NCI-H1092 (cell line): ENCODE measurements around the gene GPC3.
"Not testable (repeated sequence)": the region's sequence is repeated elsewhere in the genome, so short reads cannot be mapped to it uniquely, and the experiment has no call there.

Experiments used
- DNase-seq: peaks from one replicate; lab custom pipeline; 2025; lab: John Stamatoyannopoulos, UW

Gene GPC3

GRCh38 chrX:133985164-133985966 is at the start of gene GPC3:
Gene GPC3 (minus strand): TSS chrX:133985594.
- no peak for DNase-seq

- no peak for DNase-seq
These were observed 47.0 kb upstream of the GPC3 start for GRCh38 chrX:134032441-134032840.

GRCh38 chrX:134026565-134027311 is 41.3 kb upstream of the GPC3 start:
- peak; percentile 26 for DNase-seq

DNA sequence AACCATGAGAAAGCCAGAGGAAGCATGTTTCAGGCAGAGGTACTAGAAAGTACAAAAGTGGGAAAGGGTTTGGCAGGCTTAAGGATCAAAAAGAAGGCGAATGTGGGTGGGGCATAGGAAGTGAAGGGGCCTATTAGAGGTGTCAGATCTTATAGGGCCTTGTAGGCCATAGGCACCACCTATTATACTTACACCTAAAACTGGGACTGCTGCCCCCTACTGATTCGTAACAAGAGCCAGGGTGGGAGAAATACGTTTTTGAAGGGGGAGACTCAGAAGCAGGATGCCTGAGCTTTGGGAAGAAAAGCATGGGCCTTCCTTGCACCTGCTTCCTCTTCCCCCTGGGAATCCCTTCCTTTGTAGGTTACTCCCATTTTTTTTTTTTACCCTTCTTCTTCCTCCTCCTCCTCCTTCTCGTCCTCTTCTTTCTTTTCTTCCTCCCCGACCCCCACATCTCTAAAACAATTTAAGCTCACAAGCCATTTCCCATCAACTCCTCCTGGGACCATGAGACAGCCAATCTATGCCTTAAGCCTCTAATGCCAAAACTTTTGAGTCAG is 40.7 kb upstream of the GPC3 start:
- no peak for DNase-seq

DNA sequence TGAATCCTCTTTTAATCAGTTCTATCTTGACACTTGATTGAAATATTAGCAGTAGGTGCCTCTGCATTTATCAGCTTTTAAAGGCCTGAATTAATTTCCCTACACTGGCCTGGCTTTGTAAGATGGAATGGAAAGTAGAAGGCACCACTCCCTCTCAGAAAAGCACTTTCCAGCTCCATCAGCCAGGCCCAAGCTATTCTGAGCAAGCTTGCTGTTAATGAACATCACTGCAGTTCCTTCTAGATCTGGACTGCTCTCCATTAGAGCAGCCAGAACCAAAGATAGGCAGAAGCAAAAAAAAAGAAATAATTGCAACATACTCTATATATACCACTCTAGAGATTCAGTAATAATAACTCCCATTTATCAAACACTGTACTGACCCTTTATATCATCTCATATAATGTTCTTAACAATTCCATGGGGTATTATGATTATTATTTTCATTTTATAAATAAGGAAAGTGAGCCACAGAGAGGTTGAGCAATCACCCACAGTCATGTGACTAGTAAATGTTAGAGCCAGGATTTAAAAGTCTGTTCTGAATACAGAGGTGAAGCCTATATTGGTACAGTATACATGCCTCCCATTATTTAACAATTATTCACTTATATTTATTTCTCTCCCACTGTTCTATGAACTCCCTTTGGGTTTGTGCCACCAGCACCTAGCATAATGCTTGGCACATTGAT is 39.4 kb upstream of the GPC3 start:
- DNase-seq: no peak

- no peak for DNase-seq
These were observed 38.5 kb upstream of the GPC3 start for GRCh38 chrX:134023851-134024281.

GRCh38 chrX:134020910-134021309 is 35.5 kb upstream of the GPC3 start:
- DNase-seq: no peak

DNA sequence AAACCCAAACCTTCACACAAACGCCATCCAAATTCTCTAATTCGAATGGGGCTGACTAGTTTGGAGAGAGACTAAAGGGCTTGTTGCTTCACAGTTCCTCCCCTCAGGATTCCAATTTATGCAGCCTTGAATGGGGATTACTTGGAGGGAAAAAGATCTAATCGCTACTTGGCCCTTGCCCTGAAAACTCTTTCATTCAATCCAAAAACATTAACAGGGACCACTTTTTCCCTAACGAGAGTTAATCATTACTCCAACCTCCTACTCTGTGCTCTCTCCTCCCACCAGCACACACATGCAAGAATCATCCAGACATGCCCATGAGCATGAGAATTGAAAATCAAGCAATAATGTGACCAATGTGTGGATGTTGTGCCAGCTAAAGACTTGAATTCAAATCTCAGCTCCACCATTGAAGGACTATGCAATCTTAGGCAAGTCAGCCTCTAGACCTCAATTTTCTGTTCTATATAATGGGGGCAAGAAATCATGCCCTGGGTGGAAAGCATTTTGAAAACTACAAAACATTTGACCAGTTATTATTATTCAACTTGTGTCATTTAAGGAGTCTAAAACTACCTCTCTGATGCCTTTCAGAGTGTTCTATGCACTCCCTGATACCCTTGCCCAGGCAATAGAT is 34.3 kb upstream of the GPC3 start:
- no peak for DNase-seq

DNA sequence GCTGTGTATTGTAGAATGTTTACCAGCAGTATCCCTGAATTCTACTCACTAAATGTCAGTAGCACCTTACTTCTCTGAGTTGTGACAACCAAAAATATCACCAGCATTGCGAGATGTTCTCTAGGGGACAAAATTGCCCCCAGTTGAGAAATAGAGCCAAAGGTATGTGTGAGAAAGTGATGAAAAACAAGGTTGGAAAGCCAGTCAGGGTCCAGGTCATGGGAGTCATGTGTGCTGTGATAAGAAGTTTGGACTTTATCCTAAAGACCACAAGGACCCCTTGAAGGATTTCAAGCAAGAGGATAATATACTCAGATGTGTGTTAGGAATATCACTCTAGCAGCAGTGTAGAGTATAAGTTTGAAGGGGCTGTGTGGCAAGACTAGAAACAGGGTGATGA is 30.9 kb upstream of the GPC3 start:
- not testable (repeated sequence) for DNase-seq

DNA sequence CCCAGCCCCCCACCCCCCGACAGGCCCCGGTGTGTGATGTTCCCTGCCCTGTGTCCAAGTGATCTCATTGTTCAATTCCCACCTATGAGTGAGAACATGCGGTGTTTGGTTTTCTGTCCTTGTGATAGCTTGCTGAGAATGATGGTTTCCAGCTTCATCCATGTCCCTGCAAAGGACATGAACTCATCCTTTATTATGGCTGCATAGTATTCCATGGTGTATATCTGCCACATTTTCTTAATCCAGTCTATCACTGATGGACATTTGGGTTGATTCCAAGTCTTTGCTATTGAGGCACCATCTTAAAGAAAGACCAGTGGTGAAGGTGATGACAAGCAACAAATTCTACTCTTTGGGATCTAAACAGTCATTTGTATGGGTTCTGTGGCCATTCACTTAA is 30.1 kb upstream of the GPC3 start:
- DNase-seq: not testable (repeated sequence)

- DNase-seq: no peak
These were observed 28.1 kb upstream of the GPC3 start for GRCh38 chrX:134013524-134013923.

DNA sequence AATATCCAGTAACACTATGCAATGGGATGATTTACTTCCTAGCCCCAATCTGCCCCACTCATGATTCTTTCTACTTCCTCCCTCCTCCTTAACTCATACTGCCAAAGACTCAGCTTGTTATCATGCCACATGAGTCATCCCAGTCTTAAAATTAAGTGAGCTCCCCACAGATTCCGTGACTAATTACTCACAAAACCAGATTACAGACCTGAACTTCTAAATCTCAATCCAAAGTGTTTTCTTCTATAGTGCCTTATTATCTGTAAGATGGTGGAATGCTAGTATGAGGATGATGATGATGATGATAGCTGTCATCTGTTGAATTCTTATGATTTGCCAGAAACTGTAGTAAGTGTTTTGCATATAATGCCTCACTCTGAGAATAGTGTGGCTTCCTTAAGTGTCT is 27.7 kb upstream of the GPC3 start:
- DNase-seq: no peak

DNA sequence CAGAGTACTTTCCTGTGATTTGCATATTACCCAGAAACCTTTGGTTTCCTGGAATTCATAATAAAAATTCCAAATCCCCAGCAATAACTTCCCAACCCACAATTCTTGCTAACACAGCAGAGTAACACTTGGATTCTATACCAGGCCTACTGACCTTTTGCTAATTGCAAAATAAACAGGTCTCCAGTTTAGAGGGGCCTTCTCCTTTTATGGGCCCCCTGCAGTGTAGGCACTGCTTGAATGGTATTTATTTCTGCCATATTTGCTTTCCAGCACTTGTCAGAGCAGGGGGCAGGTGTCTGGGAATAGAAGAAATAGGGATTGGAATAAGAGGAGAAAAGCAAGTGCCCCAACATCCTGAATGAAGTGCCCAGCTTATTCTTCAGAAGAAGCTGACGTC is 25.3 kb upstream of the GPC3 start:
- peak; percentile 36 for DNase-seq

GRCh38 chrX:134007716-134008115 is 22.3 kb upstream of the GPC3 start:
- DNase-seq: no peak

DNA sequence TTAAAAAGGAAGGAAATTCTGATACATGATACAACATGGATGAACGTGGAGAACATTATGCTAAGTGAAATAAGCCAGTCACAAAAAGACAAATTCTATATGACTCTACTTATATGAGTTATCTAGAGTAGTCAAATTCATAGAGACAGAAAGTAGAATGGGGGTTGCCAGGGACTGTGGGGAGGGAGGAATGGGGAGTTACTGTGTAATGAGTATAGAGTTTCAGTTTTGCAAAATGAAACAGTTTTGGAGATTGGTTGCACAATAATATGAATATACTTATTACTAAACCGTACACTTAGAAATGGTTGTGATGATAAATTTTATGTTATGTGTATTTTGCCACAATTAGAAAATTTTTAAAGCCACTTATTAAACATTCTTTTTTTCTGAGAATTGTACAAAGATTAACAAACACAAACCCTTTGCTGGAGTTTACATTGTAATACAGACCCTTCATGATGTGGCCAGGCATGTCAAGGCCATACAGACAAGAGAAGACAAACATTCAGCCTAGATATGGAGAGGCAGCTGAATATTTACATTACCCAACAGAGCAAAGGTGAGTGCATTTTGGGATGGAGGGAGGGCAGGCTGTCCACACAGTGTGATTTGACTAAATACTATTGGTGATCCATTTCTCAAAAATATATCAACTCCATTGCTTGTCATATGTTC is 21.2 kb upstream of the GPC3 start:
- no peak for DNase-seq

DNA sequence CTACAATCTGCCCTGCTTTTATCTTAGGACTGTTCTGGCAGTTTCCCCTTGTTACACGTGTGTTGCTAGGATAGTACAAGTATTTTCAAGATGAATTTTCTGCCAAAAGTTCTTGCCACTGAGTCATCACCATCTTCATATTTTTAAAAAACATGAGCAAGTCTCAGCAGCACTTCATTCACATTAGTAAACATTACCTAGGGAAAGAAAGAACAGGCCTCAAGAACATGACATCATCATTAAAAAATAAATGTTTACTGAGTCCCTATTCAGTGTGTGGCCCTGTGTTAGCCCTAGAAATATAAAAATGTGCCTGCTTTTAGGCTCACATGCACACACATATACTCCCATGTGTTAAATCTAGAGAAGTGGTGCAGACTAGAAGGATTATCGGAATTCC is 18.7 kb upstream of the GPC3 start:
- no peak for DNase-seq

GRCh38 chrX:134002921-134003615 is 17.7 kb upstream of the GPC3 start:
- no peak for DNase-seq

- no peak for DNase-seq
These were observed 15.2 kb upstream of the GPC3 start for GRCh38 chrX:134000260-134001245.

DNA sequence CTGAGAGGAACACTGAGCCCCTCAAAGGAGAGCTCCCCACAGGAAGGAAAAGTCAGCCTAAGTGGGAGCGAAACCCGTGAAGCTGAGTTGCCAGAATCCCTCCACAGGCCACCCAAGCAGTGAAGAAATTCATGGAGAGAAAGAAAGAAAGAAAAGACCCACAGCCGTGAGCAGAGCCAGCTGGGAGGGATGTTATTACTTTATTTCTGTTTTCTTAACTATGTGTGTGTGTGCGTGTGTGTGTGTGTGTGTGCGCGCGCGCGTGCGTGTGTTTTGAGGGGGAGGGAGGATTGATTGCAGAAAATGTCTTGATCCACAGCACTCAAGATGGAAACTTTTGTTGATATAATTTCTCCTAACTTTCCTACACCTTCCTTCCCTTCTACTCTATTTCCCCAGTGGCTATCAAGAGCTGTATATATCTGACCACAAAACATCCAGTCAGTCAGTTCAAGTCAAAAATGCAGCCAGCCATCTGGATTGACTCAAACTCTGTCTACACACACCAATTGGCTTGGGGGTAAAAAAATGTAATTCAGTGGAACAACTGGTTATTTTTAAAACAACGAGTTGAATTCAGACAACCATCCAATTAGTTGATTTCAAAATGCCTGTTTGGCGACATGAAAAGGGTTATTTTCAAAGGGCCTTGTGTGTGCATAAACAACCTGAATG is 13.8 kb upstream of the GPC3 start:
- DNase-seq: no peak
